ENCODE measurements around the gene SCGB1C1. TPM values are rescaled to one million over a fixed set of nuclear protein-coding genes. Genes with fewer than 3 reads are reported as not detected.
"Not testable (repeated sequence)": the region's sequence is repeated elsewhere in the genome, so short reads cannot be mapped to it uniquely, and the experiment has no call there.

The SCGB1C1 gene
- polyA plus RNA-seq (2012; ENCODE audit: insufficient read depth, insufficient read length) = not detected

- DNase-seq (ENCODE audit: low read depth, low spot score); H3K4me3 ChIP-seq (ENCODE audit: low read length): not testable (repeated sequence)
These were observed at the start of gene SCGB1C1 for GRCh38 chr11:192674-193128. TSS of gene SCGB1C1 (plus strand) at chr11:193078. CDS start at chr11:193100, 22 bp downstream.

GRCh38 chr11:180242-180641 lies 12.6 kb upstream of the SCGB1C1 start:
- not testable (repeated sequence) for H3K4me3 ChIP-seq (ENCODE audit: low read length); DNase-seq (ENCODE audit: low read depth, low spot score)

DNA sequence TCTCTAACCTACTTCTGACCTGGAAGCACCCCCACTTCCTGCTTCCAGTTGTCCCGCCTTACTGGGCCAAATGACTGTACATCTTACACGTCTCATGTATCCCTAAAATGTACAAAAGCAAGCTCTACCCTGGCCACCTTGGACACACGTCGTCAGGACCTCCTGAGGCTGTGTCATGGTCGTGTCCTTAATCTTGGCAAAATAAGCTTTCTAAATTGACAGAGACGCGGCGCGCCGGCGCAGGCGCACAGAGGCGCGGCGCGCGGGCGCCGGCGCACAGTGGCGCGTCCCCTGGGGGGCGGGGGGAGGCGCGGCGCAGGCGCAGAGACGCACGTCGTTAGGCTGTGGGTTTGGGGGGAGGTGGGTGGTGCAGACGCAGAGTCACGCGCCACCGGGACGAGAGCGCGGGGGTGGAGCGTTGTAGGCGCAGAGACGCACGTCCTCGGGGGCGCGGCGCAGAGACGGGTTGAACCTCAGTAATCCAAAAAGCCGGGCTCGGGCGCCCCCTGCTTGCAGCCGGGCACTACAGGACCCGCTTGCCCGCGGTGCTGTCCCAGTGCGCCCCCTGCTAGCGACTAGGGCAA lies 3.6 kb upstream of the SCGB1C1 start:
- H3K4me3 ChIP-seq (ENCODE audit: low read length); DNase-seq (ENCODE audit: low read depth, low spot score): not testable (repeated sequence)

GRCh38 chr11:189843-190311 lies 3.0 kb upstream of the SCGB1C1 start:
- DNase-seq (ENCODE audit: low read depth, low spot score) = not testable (repeated sequence)

GRCh38 chr11:190546-190945 lies 2.3 kb upstream of the SCGB1C1 start:
- not testable (repeated sequence) for H3K4me3 ChIP-seq (ENCODE audit: low read length); DNase-seq (ENCODE audit: low read depth, low spot score)

More at GRCh38 chr11:189843-190311, 3.0 kb upstream of the SCGB1C1 start:
- H3K4me3 ChIP-seq (ENCODE audit: low read length) = not testable (repeated sequence)

- DNase-seq (ENCODE audit: low read depth, low spot score); H3K4me3 ChIP-seq (ENCODE audit: low read length): not testable (repeated sequence)
These were observed 1.1 kb upstream of the SCGB1C1 start for GRCh38 chr11:191490-192478.

GRCh38 chr11:193481-193880 lies 603 bp downstream of the SCGB1C1 start:
- not testable (repeated sequence) for DNase-seq (ENCODE audit: low read depth, low spot score); H3K4me3 ChIP-seq (ENCODE audit: low read length)

GRCh38 chr11:196786-197731 lies 4.2 kb downstream of the SCGB1C1 start:
- no peak overlapping the region for H3K4me3 ChIP-seq (ENCODE audit: low read length)
- no peak for DNase-seq (ENCODE audit: low read depth, low spot score)

DNA sequence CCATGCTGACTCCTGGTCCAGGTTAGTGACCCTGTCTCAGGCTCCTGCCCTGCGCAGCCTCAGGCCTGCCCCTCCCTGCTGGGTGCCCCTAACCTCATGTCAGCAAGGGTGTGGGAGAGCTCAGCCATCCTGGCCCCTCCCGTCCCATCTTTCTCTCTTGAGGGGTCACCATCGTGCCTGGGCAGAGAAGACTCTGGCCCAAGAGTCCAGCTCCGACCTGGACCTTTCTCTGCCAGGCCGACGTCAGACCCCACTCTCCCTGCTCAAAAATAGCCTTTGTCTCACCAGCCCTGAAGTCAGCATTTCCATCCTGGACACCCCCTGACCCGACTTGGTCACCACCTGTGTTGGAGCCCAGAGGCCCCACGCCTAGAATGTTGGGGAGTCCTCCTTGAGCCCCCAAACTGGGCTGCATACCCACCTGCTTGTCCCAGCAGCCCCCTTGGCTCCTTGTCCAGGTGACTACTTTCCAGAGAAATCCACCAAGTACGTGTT lies 4.9 kb downstream of the SCGB1C1 start:
- no peak for DNase-seq (ENCODE audit: low read depth, low spot score)
- no peak overlapping the region for H3K4me3 ChIP-seq (ENCODE audit: low read length)

DNA sequence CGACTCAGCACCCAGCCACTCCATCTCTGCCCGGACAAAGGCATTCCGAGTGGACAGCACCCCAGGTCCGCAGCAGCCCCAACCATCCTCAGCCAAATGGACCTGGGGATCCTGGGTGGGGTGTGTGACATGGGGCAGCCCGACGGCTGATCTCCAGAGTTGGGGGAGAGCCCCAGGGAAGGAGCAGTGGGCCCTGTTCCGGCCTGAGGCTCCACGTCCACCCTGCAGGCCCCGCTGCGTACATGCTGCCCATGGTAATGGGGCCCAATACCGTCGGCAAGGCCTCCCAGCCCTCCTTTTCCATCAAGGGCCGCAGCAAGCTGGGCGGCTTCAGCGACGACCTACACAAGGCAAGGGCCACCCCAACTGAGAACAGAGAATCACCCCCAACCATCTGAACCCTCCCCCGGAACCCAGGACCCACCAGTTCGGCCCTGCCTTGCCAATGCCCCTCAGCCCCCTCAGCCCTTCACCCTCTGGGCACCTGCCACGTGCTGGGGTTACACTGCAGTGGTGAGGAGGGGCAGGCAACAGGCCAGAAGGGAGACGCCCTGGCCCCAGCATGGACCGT lies 5.4 kb downstream of the SCGB1C1 start:
- no peak overlapping the region for H3K4me3 ChIP-seq (ENCODE audit: low read length)
- no peak for DNase-seq (ENCODE audit: low read depth, low spot score)

GRCh38 chr11:199004-199581 lies 6.2 kb downstream of the SCGB1C1 start:
- DNase-seq (ENCODE audit: low read depth, low spot score) = no peak
- H3K4me3 ChIP-seq (ENCODE audit: low read length) = no peak overlapping the region

DNA sequence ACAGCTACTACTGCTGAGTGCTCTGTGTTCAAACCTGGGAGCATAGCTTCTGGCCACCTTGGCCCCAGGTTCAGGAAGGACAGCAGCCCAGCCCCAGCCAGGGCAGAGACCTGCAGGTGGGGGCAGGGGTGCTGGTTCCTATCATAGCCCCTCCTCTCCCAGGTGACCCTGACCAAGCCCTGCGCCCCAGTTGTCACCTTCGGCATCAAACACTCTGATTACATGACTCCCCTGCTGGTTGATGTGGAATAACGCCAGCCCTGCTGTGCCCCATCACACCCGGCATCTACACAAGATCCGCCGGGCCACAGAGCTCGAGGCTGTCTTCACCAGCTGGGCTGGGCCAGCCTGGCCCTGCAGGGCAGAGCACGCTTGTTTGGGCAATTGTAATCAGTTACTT lies 6.9 kb downstream of the SCGB1C1 start:
- no peak for DNase-seq (ENCODE audit: low read depth, low spot score)
- H3K4me3 ChIP-seq (ENCODE audit: low read length) = no peak overlapping the region

GRCh38 chr11:200224-201003 lies 7.5 kb downstream of the SCGB1C1 start:
- DNase-seq (ENCODE audit: low read depth, low spot score) = no peak
- H3K4me3 ChIP-seq (ENCODE audit: low read length) = no peak overlapping the region

GRCh38 chr11:201966-202365 lies 9.1 kb downstream of the SCGB1C1 start:
- no peak for DNase-seq (ENCODE audit: low read depth, low spot score)

DNA sequence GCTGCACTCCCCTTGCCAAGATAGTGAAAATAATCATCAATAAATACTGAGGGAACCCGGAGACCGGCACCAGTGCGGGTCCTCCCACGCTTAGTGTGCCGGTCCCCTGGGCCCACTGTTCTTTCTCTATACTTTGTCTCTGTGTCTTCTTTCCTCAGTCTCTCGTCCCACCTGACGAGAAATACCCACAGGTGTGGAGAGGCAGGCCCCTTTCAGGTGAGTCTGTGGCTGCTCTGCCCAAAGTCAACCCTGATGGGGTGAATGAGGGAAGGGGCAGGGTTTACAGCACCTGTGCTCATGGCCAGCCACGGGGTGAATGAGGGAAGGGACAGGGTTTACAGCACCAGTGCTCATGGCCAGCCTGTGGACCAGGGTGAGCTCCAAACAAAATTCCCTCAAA lies 9.6 kb downstream of the SCGB1C1 start:
- no peak overlapping the region for H3K4me3 ChIP-seq (ENCODE audit: low read length)
- no peak for DNase-seq (ENCODE audit: low read depth, low spot score)

More at GRCh38 chr11:201966-202365, 9.1 kb downstream of the SCGB1C1 start:
- H3K4me3 ChIP-seq (ENCODE audit: low read length) = no peak overlapping the region

- H3K4me3 ChIP-seq (ENCODE audit: low read length) = no peak overlapping the region
- no peak for DNase-seq (ENCODE audit: low read depth, low spot score)
These were observed 10.4 kb downstream of the SCGB1C1 start for GRCh38 chr11:203056-203944.

Data from Jurkat, Clone E6-1 (cell line).